AG09309 (cell line): Measurements from ENCODE around the gene CREB3L2.

ENCODE experiments used
- DNase-seq: peaks from one replicate; pipeline ENCODE4 v3.0.0-alpha.2; 2010; ENCODE audit warnings: low read depth
- H3K4me3 ChIP-seq: 2 replicates; pipeline ENCODE4 v1.5.1; 2011; ENCODE audit warnings: mild to moderate bottlenecking, low read depth, low read length, moderate library complexity; ENCODE audit not compliant: control insufficient read depth
- CTCF ChIP-seq: IDR thresholded peaks from 2 replicates; pipeline ENCODE4 v1.5.1; 2011; ENCODE audit warnings: mild to moderate bottlenecking, low read depth, low read length, inconsistent platforms; ENCODE audit not compliant: insufficient read depth, control insufficient read depth; ENCODE audit errors: missing control alignments

The CREB3L2 gene

GRCh38 chr7:137990251-137990941 is 11.5 kb downstream of the CREB3L2 start:
- peak; percentile 89 for DNase-seq
- H3K4me3 ChIP-seq: no peak overlapping the region
- no peak for TF ChIP-seq CTCF

GRCh38 chr7:137989590-137989989 is 12.3 kb downstream of the CREB3L2 start:
- TF ChIP-seq CTCF: no peak
- DNase-seq: no peak

GRCh38 chr7:137989094-137989493 is 12.8 kb downstream of the CREB3L2 start:
- no peak for DNase-seq
- TF ChIP-seq CTCF: no peak

More at GRCh38 chr7:137989590-137989989, 12.3 kb downstream of the CREB3L2 start:
- H3K4me3 ChIP-seq: no peak overlapping the region

GRCh38 chr7:137987968-137988367 is 13.9 kb downstream of the CREB3L2 start:
- H3K4me3 ChIP-seq: no peak overlapping the region
- DNase-seq: no peak
- no peak for TF ChIP-seq CTCF

More at GRCh38 chr7:137989094-137989493, 12.8 kb downstream of the CREB3L2 start:
- H3K4me3 ChIP-seq: no peak overlapping the region

DNA sequence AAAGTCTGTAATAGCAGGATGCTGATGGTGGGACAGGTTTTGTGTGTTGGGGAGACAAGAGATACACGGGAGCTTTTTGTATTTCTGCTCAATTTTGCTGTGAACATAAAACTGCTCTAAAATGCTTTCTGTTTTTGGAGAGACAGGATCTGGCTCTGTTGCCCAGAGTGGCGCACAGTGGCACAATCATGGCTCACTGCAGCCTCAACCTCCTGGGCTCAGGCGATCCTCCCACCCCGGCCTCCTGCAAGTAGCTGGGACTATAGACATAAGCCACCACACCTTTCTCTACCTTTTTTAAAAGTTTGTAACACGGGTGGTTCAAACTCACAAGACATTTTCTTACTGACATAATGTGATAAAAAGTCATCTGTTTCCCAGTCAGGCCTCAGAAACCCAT is 14.3 kb downstream of the CREB3L2 start:
- TF ChIP-seq CTCF: no peak
- no peak for DNase-seq
- no peak overlapping the region for H3K4me3 ChIP-seq

- TF ChIP-seq CTCF: no peak
- no peak for DNase-seq
- H3K4me3 ChIP-seq: no peak overlapping the region
Measured at GRCh38 chr7:137987018-137987349, 14.9 kb downstream of the CREB3L2 start.
